ENCODE data around the gene VAV3. TPM values are rescaled to one million over a fixed set of nuclear protein-coding genes. Genes with fewer than 3 reads are reported as not detected.

Gene VAV3
- polyA plus RNA-seq, 1 of the 3 experiments (the other 2 are of a cell fraction): not detected

GRCh38 chr1:107776900-107777663, 187.9 kb downstream of the VAV3 start:
- Histone ChIP-seq H4K20me1 (ENCODE audit: insufficient read depth) (no peaks in the 10 kb centered on the region), H3K9me2 (no peaks in the 10 kb centered on the region), H3K9ac (no peak overlapping the region), H2AFZ (ENCODE audit: low read depth) (no peak overlapping the region), H3F3A (replicated peaks; ENCODE audit: insufficient read depth) (no peaks in the 10 kb centered on the region), H3K4me2 (no peak overlapping the region), H3K27ac (ENCODE audit: low read depth in 2 of 2, low read length in 1 of 2) (no peak overlapping the region), H3K27me3 (ENCODE audit: insufficient read depth) (no peaks in the 10 kb centered on the region), H3K4me1 (ENCODE audit: control insufficient read depth in 1 of 2, insufficient read depth in 2 of 2, low read depth in 1 of 2, low read length in 1 of 2) (no peaks in the 10 kb centered on the region), H3K79me2 (ENCODE audit: insufficient read depth) (no peaks in the 10 kb centered on the region), H3K9me3 (no peaks in the 10 kb centered on the region), H3K4me3 (ENCODE audit: low read depth in 2 of 2, low read length in 1 of 2) (no peak overlapping the region), H3K36me3 (replicated peaks in 1 of 2; ENCODE audit: control insufficient read depth in 1 of 2, insufficient read depth in 2 of 2, low read length in 1 of 2) (no peaks in the 10 kb centered on the region)
- WGBS (ENCODE audit: low lambda C conversion rate): 36% methylated on average over 4 of the region's 4 CpGs
- POLR2A ChIA-PET: no interaction called here
- TF ChIP-seq FOSL2 (IDR thresholded peaks at IDR 0.05; ENCODE audit: borderline replicate concordance, low read depth) (no peak), CTCF (IDR thresholded peaks at IDR 0.05) (no peak), NFIC (IDR thresholded peaks at IDR 0.05; ENCODE audit: borderline replicate concordance) (no peak), EZH2phosphoT487 (IDR thresholded peaks at IDR 0.05; ENCODE audit: borderline replicate concordance, low read depth) (no peak), USF1 (IDR thresholded peaks at IDR 0.05; ENCODE audit: borderline replicate concordance, low read depth) (no peak), NRF1 (IDR thresholded peaks at IDR 0.05; ENCODE audit: low read depth, low read length) (no peak), SIN3A (IDR thresholded peaks at IDR 0.05; ENCODE audit: borderline replicate concordance, low read depth, low read length) (no peak), RAD21 (IDR thresholded peaks at IDR 0.05; ENCODE audit: low read length) (no peak)
- CTCF ChIA-PET: interaction anchor here (25.0 kb wide), 1 partner anchor 348 kb away, joined by 597 read pairs; no protein-coding TSS in a partner anchor
- no peak for DNase-seq

- no peaks in the 10 kb centered on the region for H3K79me2 ChIP-seq (ENCODE audit: insufficient read depth)
- DNase-seq: no peak
- no peak overlapping the region for H2AFZ ChIP-seq (ENCODE audit: low read depth)
- H3K9me2 ChIP-seq: no peaks in the 10 kb centered on the region
- 74% methylated on average over 13 of the region's 13 CpGs for WGBS (ENCODE audit: low lambda C conversion rate)
- no peaks in the 10 kb centered on the region for H3K4me1 ChIP-seq (ENCODE audit: control insufficient read depth in 1 of 2, insufficient read depth in 2 of 2, low read depth in 1 of 2, low read length in 1 of 2)
- ChIA-PET POLR2A (no interaction called here), CTCF (interaction anchor here (0.6 to 25.0 kb wide), 4 partner anchors 10 to 354 kb away, joined by 3 to 597 read pairs (median 4); no protein-coding TSS in a partner anchor)
- no peaks in the 10 kb centered on the region for H3K27me3 ChIP-seq (ENCODE audit: insufficient read depth)
- no peak overlapping the region for H3K9ac ChIP-seq
- no peak overlapping the region for H3K4me2 ChIP-seq
- H3K9me3 ChIP-seq: no peaks in the 10 kb centered on the region
- no peaks in the 10 kb centered on the region for H3F3A ChIP-seq (replicated peaks; ENCODE audit: insufficient read depth)
- H3K27ac ChIP-seq (ENCODE audit: low read depth in 2 of 2, low read length in 1 of 2): no peak overlapping the region
- no peaks in the 10 kb centered on the region for H4K20me1 ChIP-seq (ENCODE audit: insufficient read depth)
- H3K36me3 ChIP-seq (replicated peaks in 1 of 2; ENCODE audit: control insufficient read depth in 1 of 2, insufficient read depth in 2 of 2, low read length in 1 of 2): no peaks in the 10 kb centered on the region
- no peak overlapping the region for H3K4me3 ChIP-seq (ENCODE audit: low read depth in 2 of 2, low read length in 1 of 2)
- TF ChIP-seq REST (IDR thresholded peaks at IDR 0.05; ENCODE audit: low read depth, low read length): no peak
- TF ChIP-seq ZBTB33 (IDR thresholded peaks at IDR 0.05; ENCODE audit: borderline replicate concordance, low read depth): no peak
- TF ChIP-seq MEF2A (IDR thresholded peaks at IDR 0.05; ENCODE audit: borderline replicate concordance, low read depth): no peak
- no peak for TF ChIP-seq SMC3 (IDR thresholded peaks at IDR 0.05; ENCODE audit: low read depth, low read length)
- no peak for TF ChIP-seq NFIC (IDR thresholded peaks at IDR 0.05; ENCODE audit: borderline replicate concordance)
- no peak for TF ChIP-seq TCF12 (IDR thresholded peaks at IDR 0.05)
- no peak for TF ChIP-seq RCOR1 (IDR thresholded peaks at IDR 0.05; ENCODE audit: low read length)
- no peak for TF ChIP-seq FOXJ3 (CRISPR knock-in tag; IDR thresholded peaks at IDR 0.05)
- TF ChIP-seq FOXM1 (IDR thresholded peaks at IDR 0.05; ENCODE audit: low read depth): no peak
- TF ChIP-seq EZH2phosphoT487 (IDR thresholded peaks at IDR 0.05; ENCODE audit: borderline replicate concordance, low read depth): no peak
- TF ChIP-seq YY1 (IDR thresholded peaks at IDR 0.05; ENCODE audit: low read depth): no peak
These were observed 193.6 kb downstream of the VAV3 start for GRCh38 chr1:107771377-107771776.
